HG03039 (cell line): ENCODE results near the gene ZNF784.

Experiments used
- ATAC-seq: cut with Tn5 transposase; IDR thresholded peaks from one replicate; pipeline ENCODE4 v1.9.1; 2021; ENCODE audit warnings: mild to moderate bottlenecking, moderate library complexity; ENCODE audit not compliant: unreplicated experiment

ZNF784 gene

DNA sequence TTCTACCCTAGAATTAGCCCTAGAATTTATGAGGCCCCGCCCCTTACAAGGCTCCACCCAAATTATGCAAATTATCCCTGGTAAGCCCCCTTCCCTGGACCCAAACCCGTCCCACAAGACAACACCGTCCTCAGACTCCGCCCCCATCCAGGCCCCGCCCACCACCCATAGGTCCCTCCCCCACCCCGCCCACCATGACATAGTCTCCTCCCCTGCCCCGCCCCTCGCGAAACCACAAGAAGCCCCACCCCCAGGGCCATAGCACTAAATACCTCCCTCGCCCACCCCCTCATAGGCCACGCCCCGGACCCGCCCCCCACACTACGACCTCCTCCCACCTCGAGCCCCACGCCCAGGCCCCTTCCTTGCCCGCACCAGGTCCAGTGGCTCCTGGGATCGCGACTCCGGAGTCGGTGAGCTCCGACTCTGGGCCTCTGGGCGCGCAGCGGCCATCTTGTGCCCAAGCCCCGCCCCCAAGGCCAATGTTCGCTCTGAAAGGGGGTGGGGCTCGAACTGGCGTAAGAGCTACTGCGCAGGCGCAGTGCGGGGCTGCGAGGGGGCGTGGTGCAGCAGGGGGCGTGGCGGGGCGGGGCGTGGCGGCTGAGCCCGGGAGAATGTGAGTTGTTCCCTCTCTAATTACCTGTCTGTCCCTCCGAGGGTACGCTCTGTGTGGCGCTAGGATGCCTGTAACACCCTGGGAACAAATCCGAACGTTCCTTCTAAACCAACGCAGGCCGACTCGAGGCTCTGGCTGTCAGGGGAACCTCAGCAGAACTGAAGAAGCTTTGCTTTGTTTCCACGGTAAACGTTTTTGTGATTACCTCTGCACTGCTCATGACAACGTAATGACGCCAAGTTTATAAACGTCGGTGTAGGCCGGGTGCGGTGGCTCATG lies at the start of gene ZNF784:
TSS of gene ZNF784 (minus strand) at position 458 of the 895 bp plus-strand sequence. CDS start at position 453, 5 bp downstream.
- no peak for ATAC-seq

GRCh38 chr19:55673889-55674288 lies 49.5 kb upstream of the ZNF784 start:
- no peak for ATAC-seq

- ATAC-seq: no peak
Measured at GRCh38 chr19:55673465-55673864, 49.1 kb upstream of the ZNF784 start.

DNA sequence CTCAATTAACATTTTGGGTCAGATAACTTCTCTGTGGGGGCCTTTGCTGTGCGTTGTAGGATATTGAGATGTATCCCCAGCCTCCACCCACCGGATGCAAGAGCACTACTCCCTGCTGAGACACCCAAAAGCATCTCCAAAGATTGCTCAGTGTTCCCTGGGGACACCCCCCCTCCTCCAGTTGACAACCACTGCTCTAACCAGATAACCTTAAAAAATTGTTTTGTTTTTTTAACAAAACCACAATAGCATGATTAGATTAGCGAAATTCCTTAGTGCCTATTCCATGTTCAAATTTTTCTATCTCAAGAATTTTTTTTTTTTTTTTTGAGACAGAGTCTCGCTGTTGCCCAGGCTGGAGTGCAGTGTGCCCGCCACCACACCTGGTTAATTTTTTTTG lies 48.1 kb upstream of the ZNF784 start:
- ATAC-seq: no peak

DNA sequence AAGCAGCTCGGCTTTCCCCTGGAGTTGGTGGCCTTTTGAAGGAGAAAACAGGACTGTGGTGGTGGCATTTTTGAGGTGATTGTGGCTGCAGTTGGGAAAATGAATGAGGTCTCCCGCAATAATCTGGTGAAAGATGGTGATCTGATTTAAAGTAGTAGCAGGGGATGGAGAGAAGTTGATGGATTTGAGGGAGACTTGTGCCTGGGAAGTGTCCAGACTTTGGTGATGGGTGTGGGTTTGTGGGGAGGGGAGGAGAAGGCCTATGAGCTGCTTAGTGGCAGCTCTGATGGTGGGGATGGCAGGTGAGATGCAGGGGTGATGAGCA lies 46.6 kb upstream of the ZNF784 start:
- ATAC-seq: no peak

GRCh38 chr19:55670280-55671053 lies 46.1 kb upstream of the ZNF784 start:
- ATAC-seq: no peak

DNA sequence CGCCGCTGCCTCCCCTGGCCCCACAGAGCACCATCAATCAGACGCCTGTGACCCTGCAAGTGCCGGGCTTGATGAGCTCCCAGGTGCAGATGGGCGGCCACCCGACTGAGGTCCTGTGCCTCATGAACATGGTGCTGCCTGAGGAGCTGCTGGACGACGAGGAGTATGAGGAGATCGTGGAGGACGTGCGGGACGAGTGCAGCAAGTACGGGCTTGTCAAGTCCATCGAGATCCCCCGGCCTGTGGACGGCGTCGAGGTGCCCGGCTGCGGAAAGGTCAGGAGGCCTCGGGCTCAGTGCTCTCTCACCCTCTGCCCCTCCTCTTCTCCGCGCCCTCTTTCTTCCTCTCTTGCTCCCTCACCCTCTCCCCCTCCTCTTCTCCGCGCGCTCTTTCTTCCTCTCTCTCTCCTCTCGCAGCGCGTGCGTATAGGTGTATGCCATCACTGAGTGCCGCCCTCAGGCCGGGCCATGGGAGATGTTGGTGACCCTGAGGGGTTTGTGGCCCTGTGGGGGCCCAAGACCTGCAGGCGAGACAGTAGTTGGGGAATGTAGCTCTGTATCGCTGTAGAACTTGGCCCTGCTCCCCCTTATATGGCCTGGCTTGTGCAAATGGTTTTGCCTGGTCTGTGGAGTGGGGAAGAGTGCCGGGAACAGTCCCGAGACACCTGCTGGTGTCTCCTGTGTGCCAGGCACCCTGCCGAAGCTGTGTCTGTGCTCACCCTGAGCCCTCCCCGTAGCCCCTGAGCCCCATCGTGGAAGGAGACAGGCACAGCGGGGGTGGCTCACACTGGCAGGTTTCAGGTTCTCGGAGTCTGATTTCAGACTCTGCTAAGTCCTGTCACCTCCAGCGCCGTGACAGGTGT lies 45.3 kb upstream of the ZNF784 start:
- no peak for ATAC-seq

DNA sequence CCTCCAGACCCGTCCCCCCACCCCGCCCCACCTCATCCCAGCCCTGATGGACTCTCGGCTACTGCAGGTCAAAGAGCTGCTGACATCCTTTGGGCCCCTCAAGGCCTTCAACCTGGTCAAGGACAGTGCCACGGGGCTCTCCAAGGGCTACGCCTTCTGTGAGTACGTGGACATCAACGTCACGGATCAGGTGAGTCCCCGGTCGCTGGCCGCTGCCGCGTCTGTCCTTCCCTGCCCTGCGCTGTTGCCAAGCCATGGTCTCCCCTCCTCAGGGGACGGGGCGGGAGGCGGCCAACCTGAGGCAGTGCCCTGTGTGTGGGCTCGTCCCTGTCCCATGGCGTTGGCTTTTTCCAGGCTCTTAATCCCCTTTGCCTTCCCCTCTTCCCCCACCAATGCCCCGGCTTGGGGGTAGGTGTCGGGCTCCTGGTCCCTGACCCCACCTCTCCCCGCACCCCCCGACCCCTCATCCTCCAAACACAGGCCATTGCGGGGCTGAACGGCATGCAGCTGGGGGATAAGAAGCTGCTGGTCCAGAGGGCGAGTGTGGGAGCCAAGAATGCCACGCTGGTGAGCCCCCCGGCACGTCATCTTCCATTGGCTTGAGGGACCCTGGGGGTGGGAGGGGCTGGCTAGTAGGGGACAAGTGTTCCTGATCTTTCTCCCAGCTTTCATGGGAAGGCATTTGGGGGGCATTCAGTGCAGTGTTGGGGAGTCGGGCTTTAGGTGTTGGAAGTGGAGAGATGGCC lies 44.4 kb upstream of the ZNF784 start:
- ATAC-seq: no peak

GRCh38 chr19:55667958-55668357 lies 43.6 kb upstream of the ZNF784 start:
- ATAC-seq: no peak

DNA sequence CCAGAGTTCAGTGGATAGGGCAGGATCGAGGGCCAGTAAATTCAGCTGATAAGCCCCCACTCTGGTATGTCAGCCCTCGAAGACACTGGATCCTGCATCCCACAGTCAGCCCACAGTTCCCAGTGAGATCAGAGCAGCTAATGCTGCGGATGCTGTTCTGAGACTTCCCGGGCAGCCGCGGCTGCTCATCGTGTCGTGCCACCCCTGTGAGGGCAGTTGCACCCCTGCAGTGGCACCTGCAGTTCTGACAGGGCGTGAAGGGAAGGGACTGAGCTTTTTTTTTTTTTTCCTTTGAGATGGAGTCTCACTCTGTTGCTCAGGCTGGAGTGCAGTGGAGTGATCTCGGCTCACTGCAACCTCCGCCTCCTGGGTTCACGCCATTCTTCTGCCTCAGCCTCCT lies 43.1 kb upstream of the ZNF784 start:
- ATAC-seq: no peak

DNA sequence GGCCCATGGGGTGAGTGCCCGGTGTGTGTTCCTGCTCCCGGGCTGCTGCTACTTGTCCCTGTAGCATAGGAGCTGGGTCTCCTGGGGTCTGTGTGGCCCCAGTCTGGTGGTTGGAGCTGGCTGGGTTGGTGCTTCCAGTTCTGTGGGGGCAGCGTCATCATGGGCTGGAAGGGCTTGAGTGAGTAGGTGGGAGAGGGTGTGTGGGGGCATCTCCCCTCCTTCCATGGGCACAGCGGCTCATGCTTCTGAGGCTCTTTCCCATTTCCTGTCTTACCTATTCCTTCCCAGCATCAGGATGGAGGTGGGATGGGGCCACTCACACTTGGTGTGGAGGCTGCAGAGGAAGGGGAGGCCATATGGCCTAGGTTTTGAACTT lies 42.6 kb upstream of the ZNF784 start:
- ATAC-seq: no peak

GRCh38 chr19:55666343-55667005 lies 42.1 kb upstream of the ZNF784 start:
- ATAC-seq: no peak

GRCh38 chr19:55663846-55664536 lies 39.6 kb upstream of the ZNF784 start:
- ATAC-seq: no peak

- ATAC-seq: no peak
Measured at GRCh38 chr19:55661826-55662225, 37.5 kb upstream of the ZNF784 start.

DNA sequence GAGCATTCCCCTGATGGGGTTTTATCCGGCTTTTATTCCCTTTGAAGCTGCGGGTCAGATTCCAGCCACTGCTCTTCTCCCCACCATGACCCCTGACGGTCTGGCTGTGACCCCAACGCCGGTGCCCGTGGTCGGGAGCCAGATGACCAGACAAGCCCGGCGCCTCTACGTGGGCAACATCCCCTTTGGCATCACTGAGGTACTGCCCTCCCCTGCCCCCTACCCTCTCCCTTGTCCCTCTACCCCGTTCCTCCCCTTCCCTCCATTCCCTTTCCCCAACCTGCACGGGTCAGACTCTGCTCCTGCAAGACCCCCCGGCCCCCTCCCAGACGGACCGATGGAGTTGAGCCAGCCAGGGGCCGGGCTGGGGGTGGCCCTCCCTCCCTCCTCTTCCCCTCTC lies 36.6 kb upstream of the ZNF784 start:
- no peak for ATAC-seq

DNA sequence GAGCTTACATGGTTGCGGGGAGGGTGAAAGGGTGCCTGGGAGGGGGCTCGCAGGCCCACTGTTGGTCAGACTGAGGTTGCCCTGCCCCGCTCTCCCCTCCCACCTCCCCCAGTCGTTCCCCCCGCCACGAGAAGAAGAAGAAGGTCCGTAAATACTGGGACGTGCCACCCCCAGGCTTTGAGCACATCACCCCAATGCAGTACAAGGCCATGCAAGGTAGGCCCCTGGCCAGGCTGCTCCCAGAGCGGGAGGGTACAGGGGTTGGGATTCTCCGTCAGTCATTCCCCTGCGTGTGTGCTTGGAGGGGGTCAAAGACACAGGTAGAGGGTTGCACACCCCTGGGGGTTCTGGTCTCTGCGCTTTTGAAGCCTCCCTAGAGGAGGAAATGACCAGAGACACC lies 36.0 kb upstream of the ZNF784 start:
- no peak for ATAC-seq

- ATAC-seq: no peak
Measured at GRCh38 chr19:55659822-55660221, 35.5 kb upstream of the ZNF784 start.

DNA sequence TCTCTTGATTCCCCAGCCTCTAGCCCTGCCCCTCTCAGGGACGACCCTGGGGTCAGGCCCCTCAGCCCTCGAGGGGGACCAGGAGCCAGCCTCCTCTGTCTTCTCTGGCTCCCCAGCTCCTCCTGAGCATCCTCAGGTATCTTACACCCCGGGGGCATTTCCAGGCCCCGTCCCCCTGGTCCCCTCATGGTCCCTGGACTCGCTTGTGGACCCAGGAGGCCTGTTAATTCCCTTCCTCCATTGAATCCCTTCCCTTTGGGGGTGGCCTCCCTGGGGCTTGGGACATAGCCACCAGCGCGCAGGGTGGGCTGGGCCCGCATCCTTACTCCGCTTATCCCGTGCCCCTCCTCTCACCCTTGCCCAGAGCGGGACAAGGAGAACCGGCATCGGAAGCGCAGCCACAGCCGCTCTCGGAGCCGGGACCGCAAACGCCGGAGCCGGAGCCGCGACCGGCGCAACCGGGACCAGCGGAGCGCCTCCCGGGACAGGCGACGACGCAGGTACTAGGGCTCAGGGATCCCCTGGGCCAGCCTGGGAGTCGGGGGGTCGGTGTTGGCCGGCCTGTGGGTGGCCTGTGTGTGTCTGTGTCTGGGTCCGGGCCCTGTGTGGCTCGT lies 34.6 kb upstream of the ZNF784 start:
- ATAC-seq: no peak
